ENCODE data around the gene EPB41L1. TPM values are rescaled to one million over a fixed set of nuclear protein-coding genes. Genes with fewer than 3 reads are reported as not detected.

The EPB41L1 gene
- total RNA-seq, 1 donor from 2014 or later: 5.0 TPM

DNA sequence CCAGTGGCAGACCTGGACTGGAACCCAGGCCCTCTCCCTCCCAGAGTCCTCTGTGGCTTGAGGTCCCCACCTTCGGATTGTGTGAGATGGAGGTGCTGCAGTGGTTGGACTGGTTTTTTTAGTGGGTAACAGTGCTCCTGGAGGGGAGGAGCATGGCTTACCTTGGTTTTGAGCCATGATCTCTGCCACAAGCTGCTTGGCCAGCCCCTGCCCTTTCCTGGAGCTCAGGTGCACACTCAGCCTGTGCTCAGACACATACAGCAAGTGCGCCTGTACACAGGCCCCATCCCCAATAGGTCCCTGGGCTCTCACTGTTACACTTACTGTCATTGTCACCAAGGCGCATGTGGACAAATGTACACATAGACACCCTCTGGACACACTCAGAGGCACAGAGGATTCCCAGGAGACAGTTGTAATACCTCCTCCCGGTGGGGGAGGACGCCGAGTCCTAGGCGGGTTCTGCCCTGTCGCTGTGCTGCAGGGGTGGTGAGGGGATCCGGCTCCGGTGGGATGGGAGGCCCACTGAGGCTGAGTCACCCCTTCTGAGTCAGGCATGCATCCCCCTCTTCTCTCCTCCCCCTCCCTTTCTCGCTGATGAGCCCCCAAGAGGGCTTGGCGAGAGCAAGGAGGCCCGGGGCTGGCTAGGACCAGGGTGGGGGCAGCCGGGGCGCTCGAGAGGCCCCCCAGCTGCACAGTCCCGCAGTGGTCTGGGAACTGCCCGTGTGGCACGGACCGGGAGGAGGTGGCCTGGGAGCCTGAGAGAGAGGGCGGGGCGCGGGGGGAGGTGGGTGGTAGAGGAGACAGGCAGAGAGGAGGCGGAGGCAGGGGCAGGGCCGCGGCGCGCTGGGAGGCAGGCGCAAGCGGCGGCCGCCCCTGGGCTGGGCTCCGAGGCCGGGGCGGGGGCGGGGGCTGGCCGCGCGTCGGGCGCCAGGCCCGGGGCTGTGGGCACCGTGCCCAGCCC lies 522 bp upstream of the EPB41L1 start:
- ATAC-seq (peak; percentile 85), DNase-seq (ENCODE audit: low spot score) (peak; percentile 88)

- DNase-seq (ENCODE audit: low spot score) (no peak), ATAC-seq (no peak)
Measured at GRCh38 chr20:36155629-36155971, 1.1 kb downstream of the EPB41L1 start.

DNA sequence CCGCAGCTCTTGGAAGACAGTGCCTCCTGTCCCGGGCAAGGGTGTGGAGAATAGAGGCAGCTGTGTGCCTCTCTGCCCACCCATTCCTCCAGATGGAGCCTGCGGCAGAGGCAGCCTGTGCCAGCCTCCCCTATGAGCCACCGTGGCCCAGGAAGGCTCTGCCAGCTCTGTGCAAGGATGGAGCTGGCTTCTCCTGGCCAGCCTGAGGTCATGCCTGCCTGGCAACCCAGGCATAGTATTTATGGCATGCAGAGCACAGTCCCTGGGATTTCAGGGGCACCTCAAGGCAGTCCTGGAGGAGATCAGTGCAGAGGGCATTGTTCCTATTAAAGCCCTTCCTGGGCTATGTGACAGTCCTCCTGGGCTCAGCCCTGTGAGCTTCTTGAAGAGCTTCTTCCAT lies 1.5 kb downstream of the EPB41L1 start:
- DNase-seq (ENCODE audit: low spot score): no peak
- ATAC-seq: no peak

GRCh38 chr20:36157610-36158009 lies 3.1 kb downstream of the EPB41L1 start:
- no peak for DNase-seq (ENCODE audit: low spot score)

GRCh38 chr20:36158160-36158741 lies 3.7 kb downstream of the EPB41L1 start:
- DNase-seq (ENCODE audit: low spot score) (no peak), ATAC-seq (no peak)

More at GRCh38 chr20:36157610-36158009, 3.1 kb downstream of the EPB41L1 start:
- no peak for ATAC-seq

DNA sequence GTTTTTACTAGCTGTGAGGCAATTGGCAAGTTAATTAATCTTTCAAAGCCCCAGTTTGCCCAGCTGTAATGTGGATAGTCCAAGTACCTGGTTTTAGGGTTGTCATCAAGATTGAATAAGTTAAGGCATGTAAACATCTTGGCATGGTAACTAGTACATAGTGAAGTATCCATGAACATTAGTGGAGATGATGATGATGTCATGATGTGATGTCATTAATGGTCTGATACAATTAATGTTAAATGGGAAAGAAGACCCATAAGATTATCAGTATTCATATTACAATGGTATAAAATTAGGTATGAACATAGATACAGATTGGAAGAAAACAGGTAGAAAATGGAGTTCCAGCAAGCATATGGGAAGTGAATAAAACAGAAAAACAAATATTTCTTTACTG lies 5.3 kb downstream of the EPB41L1 start:
- ATAC-seq: no peak
- DNase-seq (ENCODE audit: low spot score): no peak

DNA sequence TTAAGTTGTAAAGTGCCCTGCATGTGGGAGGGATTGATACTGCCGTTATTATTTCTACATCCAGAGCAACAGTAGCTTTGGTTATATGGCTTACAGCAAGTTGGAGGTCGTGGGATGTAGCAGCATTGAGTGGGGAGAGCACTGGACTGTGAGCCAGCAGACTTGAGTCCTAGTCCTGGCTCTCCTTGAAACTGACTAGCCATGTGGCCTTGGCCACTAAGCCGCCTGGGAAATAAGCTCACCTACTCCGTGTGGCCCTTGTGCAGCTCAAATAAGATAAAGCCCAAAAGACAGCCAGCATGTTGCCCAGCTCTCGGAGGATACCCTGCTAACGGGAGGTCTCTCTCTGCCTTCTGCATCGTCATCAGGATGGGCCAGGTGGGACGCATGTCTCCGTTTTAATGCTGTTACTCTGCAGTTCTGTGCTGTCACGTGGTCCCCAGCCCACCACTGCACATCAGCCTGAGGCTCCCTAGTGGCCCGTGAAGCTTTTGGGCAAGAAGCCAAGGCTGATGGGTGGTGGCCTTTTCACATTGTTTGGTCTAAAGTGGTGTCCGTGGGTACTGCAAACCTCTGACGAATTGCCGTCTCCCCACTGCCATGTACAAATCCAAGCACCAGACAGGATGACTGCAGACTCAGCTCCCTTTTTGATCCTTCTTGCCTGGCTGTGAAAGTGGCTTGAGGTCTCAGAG lies 7.9 kb downstream of the EPB41L1 start:
- DNase-seq (ENCODE audit: low spot score) (no peak), ATAC-seq (no peak)

DNA sequence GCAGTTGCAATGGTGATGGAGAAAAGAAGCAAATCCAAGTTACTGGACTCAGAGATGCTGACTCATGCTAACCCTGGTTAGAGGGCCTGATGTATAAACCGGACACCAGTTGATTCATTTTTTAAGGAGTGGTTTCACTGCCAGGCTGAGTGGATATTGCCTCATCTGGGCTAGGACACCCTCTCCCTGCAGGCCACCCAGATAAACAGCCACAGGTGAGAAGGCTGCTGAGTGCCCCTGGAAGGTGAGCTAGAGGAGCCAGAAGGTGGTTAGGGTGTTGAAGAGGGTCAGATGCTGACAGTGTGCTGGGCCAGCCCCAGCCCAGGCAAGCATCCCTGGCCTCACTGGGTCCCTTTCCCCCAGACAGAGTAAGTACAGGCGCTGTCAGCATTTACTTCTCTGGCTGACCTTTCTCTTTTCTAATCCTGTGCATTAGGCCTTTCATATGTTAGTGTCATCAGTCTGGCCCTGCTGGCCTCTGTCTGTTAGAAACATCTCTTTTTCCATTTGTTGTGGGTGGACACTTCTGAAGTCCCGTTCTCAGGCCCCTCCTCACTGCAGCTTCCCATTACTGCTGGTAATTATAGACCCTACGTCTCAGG lies 13.5 kb downstream of the EPB41L1 start:
- no peak for ATAC-seq
- no peak for DNase-seq (ENCODE audit: low spot score)

GRCh38 chr20:36170542-36171215 lies 16.1 kb downstream of the EPB41L1 start:
- ATAC-seq: no peak
- no peak for DNase-seq (ENCODE audit: low spot score)

DNA sequence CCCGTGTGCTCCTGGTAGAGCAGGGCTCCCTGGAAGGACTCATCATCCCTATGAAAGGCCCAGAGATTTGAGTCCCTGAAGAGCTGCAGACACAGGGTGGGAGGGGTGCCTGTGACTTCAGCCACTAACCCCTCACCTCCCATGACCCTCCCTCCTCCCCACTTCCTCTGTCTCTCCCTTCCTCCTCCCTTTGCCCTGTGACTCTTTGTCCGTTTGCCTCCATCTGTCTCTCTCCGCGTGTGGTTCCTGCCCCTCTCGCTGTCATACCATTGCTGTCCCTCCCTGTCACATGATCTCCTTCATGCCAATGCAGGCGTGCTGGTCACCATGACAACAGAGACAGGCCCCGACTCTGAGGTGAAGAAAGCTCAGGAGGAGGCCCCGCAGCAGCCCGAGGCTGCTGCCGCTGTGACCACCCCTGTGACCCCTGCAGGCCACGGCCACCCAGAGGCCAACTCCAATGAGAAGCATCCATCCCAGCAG lies 19.0 kb downstream of the EPB41L1 start:
- no peak for DNase-seq (ENCODE audit: low spot score)
- peak; percentile 39 for ATAC-seq

GRCh38 chr20:36175016-36175415 lies 20.5 kb downstream of the EPB41L1 start:
- ATAC-seq (no peak), DNase-seq (ENCODE audit: low spot score) (no peak)

DNA sequence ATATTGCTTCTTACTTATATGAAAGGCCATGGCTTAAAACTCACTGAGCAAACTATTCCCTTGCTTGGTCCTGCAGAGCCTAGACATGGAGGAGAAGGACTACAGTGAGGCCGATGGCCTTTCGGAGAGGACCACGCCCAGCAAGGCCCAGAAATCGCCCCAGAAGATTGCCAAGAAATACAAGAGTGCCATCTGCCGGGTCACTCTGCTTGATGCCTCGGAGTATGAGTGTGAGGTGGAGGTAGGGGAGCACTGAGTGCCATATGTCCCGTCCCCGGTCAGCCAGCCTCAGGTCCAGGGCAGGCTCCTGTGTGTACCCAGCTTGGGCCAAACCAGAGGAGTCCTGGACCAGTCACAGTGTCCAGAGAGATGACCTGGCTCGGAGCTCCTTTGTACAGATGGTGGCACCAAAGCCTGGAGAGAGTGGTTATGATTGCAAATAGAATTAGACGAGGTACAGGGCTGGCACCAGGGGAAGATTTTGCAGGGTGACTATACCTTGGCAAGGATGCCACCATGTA lies 21.0 kb downstream of the EPB41L1 start:
- no peak for DNase-seq (ENCODE audit: low spot score)
- no peak for ATAC-seq

- ATAC-seq (no peak), DNase-seq (ENCODE audit: low spot score) (no peak)
Measured at GRCh38 chr20:36177716-36178115, 23.2 kb downstream of the EPB41L1 start.

DNA sequence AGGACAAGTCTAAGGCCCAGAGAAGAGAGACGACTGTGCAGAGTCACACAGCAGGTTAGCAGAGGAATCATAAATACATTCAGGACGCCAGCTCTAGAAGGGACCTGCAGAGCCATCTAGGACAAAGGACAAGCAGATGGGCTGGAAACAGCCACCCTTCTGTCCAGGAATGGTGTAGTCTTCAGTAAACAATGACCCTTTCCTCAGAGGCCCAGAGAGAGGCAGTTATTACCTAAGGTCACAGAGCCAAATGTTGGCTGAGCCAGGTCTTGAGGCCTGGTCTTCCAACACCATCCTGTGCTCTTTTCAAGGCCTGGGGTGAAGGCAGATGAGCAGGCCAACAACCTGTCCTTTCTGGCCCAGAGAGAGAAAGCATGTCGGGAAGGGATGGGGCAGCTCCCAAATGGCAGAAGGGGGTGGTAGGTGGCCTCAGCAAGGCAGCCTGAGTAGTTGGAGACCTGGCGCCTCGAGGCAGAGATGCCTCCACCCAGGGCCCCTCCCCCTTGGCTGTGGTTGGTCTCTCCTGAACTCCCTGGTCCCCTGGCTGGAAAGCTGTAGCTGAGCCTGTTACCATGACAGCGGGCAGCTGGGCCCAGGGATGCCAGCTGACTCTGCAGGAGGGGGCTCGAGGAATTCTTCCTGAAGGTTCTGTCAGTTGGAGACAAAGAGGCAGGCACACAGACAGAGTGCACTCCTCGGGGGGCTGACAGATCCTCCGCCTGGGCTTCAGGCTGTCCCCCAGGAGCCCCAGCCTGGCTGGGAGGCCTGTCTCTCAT lies 24.8 kb downstream of the EPB41L1 start:
- no peak for ATAC-seq

GRCh38 chr20:36180323-36180722 lies 25.8 kb downstream of the EPB41L1 start:
- no peak for ATAC-seq
- no peak for DNase-seq (ENCODE audit: low spot score)

More for the DNA sequence above, 24.8 kb downstream of the EPB41L1 start:
- no peak for DNase-seq (ENCODE audit: low spot score)

- ATAC-seq (no peak), DNase-seq (ENCODE audit: low spot score) (no peak)
Measured at GRCh38 chr20:36181934-36182603, 27.5 kb downstream of the EPB41L1 start.

DNA sequence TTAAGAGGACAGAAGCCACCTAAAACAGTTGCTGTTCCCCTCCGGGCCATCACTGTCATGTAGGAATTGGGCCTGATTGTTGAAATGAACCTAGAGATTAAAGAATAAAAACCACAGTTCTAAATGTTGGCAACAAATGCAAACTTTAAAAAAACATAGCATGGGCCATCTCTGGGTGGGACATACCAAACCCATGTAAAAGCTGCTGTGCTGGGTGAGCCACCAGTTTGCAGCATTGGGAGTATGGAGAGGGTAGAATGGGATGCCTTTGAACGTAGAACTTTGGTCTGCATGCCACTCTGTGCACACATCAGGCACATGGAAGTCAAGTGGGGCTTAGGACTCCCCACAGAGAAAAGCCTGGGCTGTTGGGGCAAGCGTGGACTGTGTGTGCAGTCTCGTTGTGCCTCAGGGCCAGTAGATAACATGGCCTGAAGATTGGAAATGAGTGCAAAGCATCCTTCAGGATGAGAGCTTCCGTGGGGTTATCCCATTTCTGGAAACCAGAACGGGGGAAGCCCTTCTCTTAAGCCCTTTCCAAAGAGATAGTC lies 28.1 kb downstream of the EPB41L1 start:
- ATAC-seq (peak; percentile 11), DNase-seq (ENCODE audit: low spot score) (no peak)

DNA sequence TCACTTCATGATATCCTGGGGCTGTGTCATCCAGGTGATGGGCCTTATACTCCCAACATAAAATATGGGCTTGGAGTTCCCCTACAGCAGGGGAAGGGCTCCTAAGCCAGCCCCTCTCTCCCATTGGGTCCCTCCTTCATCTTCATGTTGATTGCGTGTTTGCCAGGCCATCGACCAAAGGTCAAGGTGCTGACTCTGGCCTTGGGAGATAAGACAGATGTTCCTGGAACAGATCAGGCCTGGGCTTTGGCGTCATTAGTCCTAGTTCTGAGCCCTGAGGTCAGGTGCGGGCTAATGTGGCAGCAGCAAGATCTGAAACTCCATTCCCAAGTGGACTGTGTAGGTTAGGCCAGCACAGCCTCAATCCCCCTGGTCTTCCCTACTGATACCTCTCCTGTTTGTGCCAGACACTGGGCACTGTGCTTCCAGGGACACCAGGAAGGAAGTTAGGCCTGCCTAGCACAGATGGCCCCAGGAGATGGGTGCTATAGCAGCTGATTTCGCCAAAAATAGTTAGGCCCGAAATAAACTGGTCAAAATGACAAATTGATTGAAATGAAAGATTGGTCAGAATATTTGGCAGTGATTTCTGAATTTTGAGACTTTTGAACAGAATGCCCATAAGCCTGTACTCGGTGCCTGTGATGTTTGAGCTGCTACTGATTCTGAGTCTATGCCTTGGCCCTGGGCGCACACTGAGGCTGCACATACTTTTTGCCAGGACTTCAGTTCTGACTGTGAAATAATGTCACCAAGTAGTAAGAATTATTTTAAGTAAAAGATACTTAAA lies 28.8 kb downstream of the EPB41L1 start:
- DNase-seq (ENCODE audit: low spot score): peak; percentile 59
- peak; percentile 76 for ATAC-seq

Measured in left lobe of liver (tissue), 2 donors.